T-helper 2 cell treated with Interferon-gamma antibody and Interleukin-4, amounts not matched to agents 5 μg/mL and 100 μg/mL, for 36 hours (primary cell): Measurements from ENCODE around the gene EFCAB8.
"Not testable (repeated sequence)": the region's sequence is repeated elsewhere in the genome, so short reads cannot be mapped to it uniquely, and the experiment has no call there.

ENCODE experiments used
- DNase-seq: peaks from one replicate; pipeline ENCODE4 v3.0.0; 2021; ENCODE audit warnings: low spot score
- H3K27ac Mint-ChIP-seq: one replicate; pipeline ENCODE4 v1.8.0; 2021; ENCODE audit warnings: mild to moderate bottlenecking, mixed read lengths
- H3K27me3 Mint-ChIP-seq: one replicate; pipeline ENCODE4 v1.8.0; 2021; ENCODE audit warnings: low read depth, mixed read lengths
- H3K36me3 Mint-ChIP-seq: one replicate; pipeline ENCODE4 v1.8.0; 2021; ENCODE audit warnings: low read depth, mixed read lengths
- H3K4me1 Mint-ChIP-seq: one replicate; pipeline ENCODE4 v1.8.0; 2021; ENCODE audit warnings: low read depth, mixed read lengths
- H3K4me3 Mint-ChIP-seq: one replicate; pipeline ENCODE4 v1.8.0; 2022; ENCODE audit warnings: mild to moderate bottlenecking, moderate library complexity, mixed read lengths
- H3K9me3 Mint-ChIP-seq: one replicate; pipeline ENCODE4 v1.8.0; 2021; ENCODE audit warnings: mixed read lengths

EFCAB8 gene

GRCh38 chr20:32858189-32858588 is 534 bp upstream of the EFCAB8 start:
- no peak overlapping the region for H3K4me3 Mint-ChIP-seq
- peaks cover 19% of the 10 kb centered on the region for H3K4me1 Mint-ChIP-seq
- no peaks in the 10 kb centered on the region for H3K9me3 Mint-ChIP-seq
- no peak overlapping the region for H3K27ac Mint-ChIP-seq
- no peak for DNase-seq
- H3K27me3 Mint-ChIP-seq: no peaks in the 10 kb centered on the region
- peaks cover 18% of the 10 kb centered on the region for H3K36me3 Mint-ChIP-seq

- Mint-ChIP-seq H3K9me3 (no peaks in the 10 kb centered on the region), H3K36me3 (peaks cover 7% of the 10 kb centered on the region), H3K27ac (no peak overlapping the region), H3K27me3 (no peaks in the 10 kb centered on the region), H3K4me3 (no peak overlapping the region), H3K4me1 (peaks cover 9% of the 10 kb centered on the region)
- DNase-seq: no peak
These were observed 2.7 kb downstream of the EFCAB8 start for GRCh38 chr20:32861446-32861845.

DNA sequence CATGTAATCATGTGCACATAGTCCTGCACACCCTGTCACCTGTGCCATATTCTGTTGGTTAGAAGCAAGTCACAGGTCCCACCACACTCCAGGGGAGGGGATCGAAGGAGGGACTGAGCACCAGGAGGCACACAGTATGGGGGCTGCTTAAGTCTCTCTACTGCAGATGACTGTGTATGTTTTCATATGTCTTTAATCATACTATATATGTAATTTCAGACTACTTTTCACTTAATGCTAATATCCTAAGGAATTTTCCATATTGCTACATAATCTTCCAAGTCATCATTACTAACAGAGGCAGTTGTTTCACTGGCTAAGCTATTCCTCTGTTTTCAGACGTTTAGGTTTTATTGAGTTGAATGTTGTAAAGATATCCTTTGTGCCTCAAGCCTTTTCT is 10.8 kb downstream of the EFCAB8 start:
- Mint-ChIP-seq H3K4me3 (no peak overlapping the region), H3K27ac (no peak overlapping the region), H3K9me3 (no peaks in the 10 kb centered on the region), H3K27me3 (no peaks in the 10 kb centered on the region), H3K4me1 (no peaks in the 10 kb centered on the region), H3K36me3 (no peaks in the 10 kb centered on the region)
- DNase-seq: no peak

- not testable (repeated sequence) for H3K4me1 Mint-ChIP-seq, DNase-seq, H3K36me3 Mint-ChIP-seq, H3K27ac Mint-ChIP-seq, H3K9me3 Mint-ChIP-seq, H3K27me3 Mint-ChIP-seq, H3K4me3 Mint-ChIP-seq
These were observed 11.8 kb downstream of the EFCAB8 start for GRCh38 chr20:32870526-32870925.

DNA sequence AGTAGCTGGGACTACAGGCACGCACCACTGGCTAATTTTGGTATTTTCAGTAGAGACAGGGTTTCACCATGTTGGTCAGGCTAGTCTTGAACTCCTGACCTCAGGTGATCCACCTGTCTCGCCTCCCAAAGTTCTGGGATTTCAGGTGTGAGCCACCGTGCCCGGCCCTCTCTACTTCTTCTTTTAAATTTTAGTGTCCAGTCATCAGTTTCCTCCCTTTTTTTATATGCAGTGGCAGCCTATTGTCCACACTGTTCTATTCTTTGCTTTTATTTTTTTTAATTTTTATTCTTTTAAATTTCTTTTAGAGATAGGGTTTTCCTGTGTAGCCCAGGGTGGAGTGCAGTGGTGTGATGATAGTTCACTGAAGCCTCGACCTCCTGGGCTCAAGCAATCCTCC is 12.3 kb downstream of the EFCAB8 start:
- Mint-ChIP-seq H3K4me1 (no peaks in the 10 kb centered on the region), H3K27me3 (no peaks in the 10 kb centered on the region), H3K36me3 (no peaks in the 10 kb centered on the region), H3K4me3 (no peak overlapping the region), H3K27ac (no peak overlapping the region), H3K9me3 (no peaks in the 10 kb centered on the region)
- no peak for DNase-seq

- no peak overlapping the region for H3K27ac Mint-ChIP-seq
- H3K4me3 Mint-ChIP-seq: no peak overlapping the region
- no peaks in the 10 kb centered on the region for H3K9me3 Mint-ChIP-seq
- H3K36me3 Mint-ChIP-seq: no peaks in the 10 kb centered on the region
- no peaks in the 10 kb centered on the region for H3K4me1 Mint-ChIP-seq
- H3K27me3 Mint-ChIP-seq: no peaks in the 10 kb centered on the region
- no peak for DNase-seq
These were observed 13.0 kb downstream of the EFCAB8 start for GRCh38 chr20:32871627-32872160.

GRCh38 chr20:32872266-32872665 is 13.5 kb downstream of the EFCAB8 start:
- Mint-ChIP-seq H3K36me3 (no peaks in the 10 kb centered on the region), H3K4me1 (no peaks in the 10 kb centered on the region), H3K27me3 (no peaks in the 10 kb centered on the region), H3K27ac (no peak overlapping the region), H3K9me3 (no peaks in the 10 kb centered on the region), H3K4me3 (no peak overlapping the region)
- DNase-seq: no peak

GRCh38 chr20:32875673-32876072 is 16.9 kb downstream of the EFCAB8 start:
- DNase-seq: no peak
- no peaks in the 10 kb centered on the region for H3K27me3 Mint-ChIP-seq
- no peaks in the 10 kb centered on the region for H3K4me1 Mint-ChIP-seq
- no peaks in the 10 kb centered on the region for H3K36me3 Mint-ChIP-seq
- H3K4me3 Mint-ChIP-seq: no peak overlapping the region
- H3K9me3 Mint-ChIP-seq: no peaks in the 10 kb centered on the region
- H3K27ac Mint-ChIP-seq: no peak overlapping the region

DNA sequence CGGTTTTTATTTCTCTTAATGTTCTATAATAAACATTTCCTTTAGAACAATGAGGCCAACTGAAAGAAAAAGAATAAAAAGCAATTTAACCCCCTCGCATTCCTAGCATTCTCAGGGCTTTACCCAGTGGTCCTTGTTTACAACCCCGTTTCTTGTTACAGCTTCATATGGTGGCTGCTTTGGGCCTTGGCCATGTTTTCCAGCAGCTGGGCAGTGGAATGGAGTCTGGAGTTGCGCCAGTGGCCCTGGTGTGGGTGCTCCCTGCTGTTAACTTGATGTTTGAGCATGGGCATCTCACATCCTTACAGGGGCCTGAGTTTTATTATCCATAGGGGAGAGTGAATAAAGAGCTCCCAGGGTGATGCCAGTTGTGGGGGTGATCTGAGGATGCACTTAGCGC is 18.8 kb downstream of the EFCAB8 start:
- Mint-ChIP-seq H3K9me3 (no peaks in the 10 kb centered on the region), H3K4me1 (no peaks in the 10 kb centered on the region), H3K27ac (no peak overlapping the region), H3K27me3 (no peaks in the 10 kb centered on the region), H3K4me3 (no peak overlapping the region), H3K36me3 (no peaks in the 10 kb centered on the region)
- no peak for DNase-seq

DNA sequence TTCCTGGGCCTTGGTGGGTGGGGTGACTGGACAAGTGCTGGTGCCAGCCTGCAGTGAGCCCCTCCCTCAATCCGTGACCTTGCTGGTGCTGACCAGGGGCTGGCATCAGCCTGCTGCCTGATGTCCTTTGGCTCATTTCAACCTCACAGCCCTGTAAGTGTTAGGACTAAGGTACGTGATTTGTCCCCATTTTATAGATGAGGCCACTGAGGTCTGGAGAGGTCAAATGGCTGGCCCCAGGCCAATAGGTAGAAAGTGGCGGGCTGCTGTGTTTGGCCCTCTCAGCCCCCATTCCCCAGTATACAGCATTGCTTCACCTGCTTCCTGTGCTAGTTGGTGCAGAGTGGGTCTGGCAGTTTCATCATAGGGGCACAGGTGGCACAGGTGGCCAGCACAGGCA is 20.1 kb downstream of the EFCAB8 start:
- H3K4me3 Mint-ChIP-seq: no peak overlapping the region
- no peaks in the 10 kb centered on the region for H3K9me3 Mint-ChIP-seq
- H3K27ac Mint-ChIP-seq: no peak overlapping the region
- no peaks in the 10 kb centered on the region for H3K4me1 Mint-ChIP-seq
- DNase-seq: no peak
- no peaks in the 10 kb centered on the region for H3K27me3 Mint-ChIP-seq
- H3K36me3 Mint-ChIP-seq: no peaks in the 10 kb centered on the region

- H3K27me3 Mint-ChIP-seq: no peaks in the 10 kb centered on the region
- no peaks in the 10 kb centered on the region for H3K4me1 Mint-ChIP-seq
- DNase-seq: no peak
- no peak overlapping the region for H3K4me3 Mint-ChIP-seq
- no peak overlapping the region for H3K27ac Mint-ChIP-seq
- H3K9me3 Mint-ChIP-seq: no peaks in the 10 kb centered on the region
- no peaks in the 10 kb centered on the region for H3K36me3 Mint-ChIP-seq
These were observed 20.8 kb downstream of the EFCAB8 start for GRCh38 chr20:32879538-32879937.

- H3K9me3 Mint-ChIP-seq: no peaks in the 10 kb centered on the region
- H3K36me3 Mint-ChIP-seq: no peaks in the 10 kb centered on the region
- no peak overlapping the region for H3K4me3 Mint-ChIP-seq
- H3K27me3 Mint-ChIP-seq: no peaks in the 10 kb centered on the region
- no peak overlapping the region for H3K27ac Mint-ChIP-seq
- DNase-seq: no peak
- no peaks in the 10 kb centered on the region for H3K4me1 Mint-ChIP-seq
These were observed 21.9 kb downstream of the EFCAB8 start for GRCh38 chr20:32880635-32881034.

DNA sequence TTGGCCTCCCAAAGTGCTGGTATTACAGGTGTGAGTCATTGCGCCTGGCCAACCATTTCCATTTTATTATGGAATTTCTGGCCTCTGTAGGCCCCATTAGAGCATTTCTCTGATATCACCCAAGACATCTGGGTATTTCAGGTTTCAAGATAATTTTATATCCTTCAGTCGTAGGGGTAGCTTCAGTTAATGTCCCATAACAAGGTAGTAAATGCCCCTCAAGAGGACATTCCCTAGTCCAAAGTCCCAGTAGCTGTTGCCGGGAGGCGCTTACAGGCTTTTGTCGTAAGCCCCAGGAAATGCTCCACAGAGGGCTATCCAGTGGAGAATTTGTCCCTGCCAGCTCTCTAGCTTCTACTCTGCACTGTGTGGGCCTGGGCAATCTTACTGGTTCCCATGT is 24.4 kb downstream of the EFCAB8 start:
- no peak overlapping the region for H3K4me3 Mint-ChIP-seq
- no peaks in the 10 kb centered on the region for H3K4me1 Mint-ChIP-seq
- DNase-seq: no peak
- H3K27ac Mint-ChIP-seq: no peak overlapping the region
- no peaks in the 10 kb centered on the region for H3K27me3 Mint-ChIP-seq
- no peaks in the 10 kb centered on the region for H3K9me3 Mint-ChIP-seq
- H3K36me3 Mint-ChIP-seq: no peaks in the 10 kb centered on the region

DNA sequence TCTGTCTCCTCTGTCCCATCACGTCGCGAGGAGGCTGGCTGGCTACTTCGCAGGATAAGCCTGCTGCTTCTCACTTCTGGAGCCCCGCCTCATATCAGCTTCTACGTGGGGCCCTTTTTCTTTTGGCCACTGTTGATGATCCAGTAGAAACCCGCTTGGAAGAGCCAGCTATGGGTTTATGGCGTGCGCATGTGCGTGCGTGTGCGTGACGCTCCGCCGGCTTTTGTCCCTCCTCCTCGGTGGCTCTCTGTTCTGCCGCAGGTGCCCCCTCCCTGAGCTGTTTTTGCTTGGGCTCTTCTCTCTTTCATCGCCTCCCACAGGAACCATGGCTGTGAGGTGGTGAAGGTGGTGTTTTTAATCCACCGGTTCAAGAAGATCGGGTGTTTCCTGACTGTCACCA is 26.5 kb downstream of the EFCAB8 start:
- no peaks in the 10 kb centered on the region for H3K4me1 Mint-ChIP-seq
- DNase-seq: no peak
- H3K9me3 Mint-ChIP-seq: no peaks in the 10 kb centered on the region
- H3K4me3 Mint-ChIP-seq: no peak overlapping the region
- no peaks in the 10 kb centered on the region for H3K36me3 Mint-ChIP-seq
- H3K27me3 Mint-ChIP-seq: no peaks in the 10 kb centered on the region
- no peak overlapping the region for H3K27ac Mint-ChIP-seq

- no peak for DNase-seq
- Mint-ChIP-seq H3K4me3 (no peak overlapping the region), H3K4me1 (no peaks in the 10 kb centered on the region), H3K36me3 (no peaks in the 10 kb centered on the region), H3K9me3 (no peaks in the 10 kb centered on the region), H3K27ac (peak overlapping the region; percentile 34), H3K27me3 (no peaks in the 10 kb centered on the region)
These were observed 27.2 kb downstream of the EFCAB8 start for GRCh38 chr20:32885952-32886351.
